Heart right ventricle (tissue), 16 donors: Measurements from ENCODE around the gene ITGAE. TPM values are rescaled to one million over a fixed set of nuclear protein-coding genes. Genes with fewer than 3 reads are reported as not detected.

Source experiments
- ATAC-seq, 8 donors: fragments of 200-7000 bp; cut with Tn5 transposase; one replicate each; pipeline ENCODE4 v1.9.1; 2020; ENCODE audit warnings: mild to moderate bottlenecking in 8 of 8, moderate library complexity in 8 of 8, moderate number of reproducible peaks in 1 of 8
- DNase-seq, 2 donors: peaks; one replicate each; pipeline ENCODE4 v3.0.0-alpha.2; 2020
- H3K27ac ChIP-seq, 10 donors: fragments of 200-600 bp; sonication (generic) in 2 of 10; one replicate each; pipeline versions ENCODE4 v1.5.0 to v1.8.0; 2020 to 2022; ENCODE audit warnings: mild to moderate bottlenecking in 3 of 10
- H3K27me3 ChIP-seq, 7 donors: fragments of 200-600 bp; one replicate each; pipeline ENCODE4 v1.8.0; 2021 to 2022; ENCODE audit warnings: mild to moderate bottlenecking in 2 of 7
- H3K36me3 ChIP-seq, 9 donors: fragments of 200-600 bp; sonication (generic) in 1 of 9; one replicate each; pipeline versions ENCODE4 v1.5.0 to v1.8.0; 2020 to 2022; ENCODE audit warnings: mild to moderate bottlenecking in 2 of 9
- H3K4me1 ChIP-seq, 9 donors: fragments of 200-600 bp; sonication (generic) in 1 of 9; one replicate each; pipeline versions ENCODE4 v1.5.0 to v1.8.0; 2020 to 2022; ENCODE audit warnings: mild to moderate bottlenecking in 4 of 9
- H3K4me3 ChIP-seq, 10 donors: fragments of 200-600 bp; sonication (generic) in 2 of 10; one replicate each; pipeline versions ENCODE4 v1.5.0 to v1.8.0; 2020 to 2022; ENCODE audit warnings: mild to moderate bottlenecking in 7 of 10, moderate library complexity in 2 of 10
- H3K9me3 ChIP-seq, 11 donors: fragments of 200-600 bp in 10 of 11; sonication (generic) in 2 of 11; one replicate each; pipeline versions ENCODE4 v1.5.0 to v1.8.0; 2013 to 2022; ENCODE audit warnings: mild to moderate bottlenecking in 2 of 11, control low read depth in 1 of 11, moderate library complexity in 1 of 11
- WGBS, 2 donors: extraction: QIAGEN DNeasy Blood & Tissue Kit; methylation state at CpG; one replicate each; pipeline ENCODE4 v1.1.7; 2013; ENCODE audit warnings: inconsistent platforms in 1 of 2; 5-methylcytosine and 5-hydroxymethylcytosine counted together
- intact Hi-C, 10 donors: fragments of 100-400 bp; cut with DNase I; formaldehyde crosslinking; loops; one replicate each; pipeline versions ENCODE4 v1.11.1 to v1.14.2; 2022
- long read RNA-seq, 3 donors: library from polyadenylated mRNA; unstranded; transcript quantifications; one replicate each; pipeline ENCODE4 v2.0.0, GENCODE V29; 2020 to 2021
- polyA plus RNA-seq, 2 donors: library from polyadenylated mRNA; stranded (reverse); fragments of 200-250 nt; gene quantifications; one replicate each; pipeline ENCODE4 v1.2.3, GENCODE V29; 2013
- total RNA-seq, 10 donors: library from RNA; stranded (reverse); fragmentation: NEBNext Ultra II Directional in 3 of 10; extraction: Animal tissue kit (Norgen Biotek cat#: 25700) in 3 of 10; gene quantifications; one replicate each; pipeline versions ENCODE4 v1.2.1 to v1.2.4, GENCODE V29; 2021 to 2023
- TF ChIP-seq, protein P1 (sequence below), 9 donors: fragments of 200-600 bp; sonication (generic) in 2 of 9; IDR thresholded peaks; one replicate each; pipeline versions ENCODE4 v1.5.0 to v1.8.0; 2021 to 2022; ENCODE audit warnings: antibody characterized with exemption in 9 of 9, mild to moderate bottlenecking in 5 of 9, moderate library complexity in 1 of 9
- donor health status: Arrhythmogenic right ventricular cardiomyopathy.
- donor health status: ischemic (EF 13 %, LVEDD 7.1; RV severe dilation, severe dysfunction).
- donor health status: healthy with polysubstance abuse.
- donor health status: DM: no; HTN: yes; CAD: no.
- donor health status: DM: no; HTN: no; CAD: no.
- donor health status: ischemic (EF 25% LVEDD 6.9; RV normal size, moderate dysfunction).
- donor health status: ischemic (EF 25% LVEDD 5.7; RV mildly dilated, moderate dysfunction).
- donor health status: healthy.
- donor health status: DM: yes; HTN: yes; CAD: no.
- donor health status: Ischemic cardiomyopathy.
- donor health status: ischemic (EF 35%, LVEDD 5.7; RV mildly dilated, moderate dysfunction).
- donor health status: nonischemic (EF 11% LVEDD 7.7; RV severe dilation, severe dysfunction).
- donor health status: DM: yes; HTN: yes; CAD: no.
- donor health status: PGD.
- donor health status: ischemic (EF 29% LVEDD 5.4; RV normal size, mild dysfunction).
- donor health status: nonischemic (EF 23%, LVEDD 6.1; RV moderate dilation, normal function).

Gene ITGAE, protein sequence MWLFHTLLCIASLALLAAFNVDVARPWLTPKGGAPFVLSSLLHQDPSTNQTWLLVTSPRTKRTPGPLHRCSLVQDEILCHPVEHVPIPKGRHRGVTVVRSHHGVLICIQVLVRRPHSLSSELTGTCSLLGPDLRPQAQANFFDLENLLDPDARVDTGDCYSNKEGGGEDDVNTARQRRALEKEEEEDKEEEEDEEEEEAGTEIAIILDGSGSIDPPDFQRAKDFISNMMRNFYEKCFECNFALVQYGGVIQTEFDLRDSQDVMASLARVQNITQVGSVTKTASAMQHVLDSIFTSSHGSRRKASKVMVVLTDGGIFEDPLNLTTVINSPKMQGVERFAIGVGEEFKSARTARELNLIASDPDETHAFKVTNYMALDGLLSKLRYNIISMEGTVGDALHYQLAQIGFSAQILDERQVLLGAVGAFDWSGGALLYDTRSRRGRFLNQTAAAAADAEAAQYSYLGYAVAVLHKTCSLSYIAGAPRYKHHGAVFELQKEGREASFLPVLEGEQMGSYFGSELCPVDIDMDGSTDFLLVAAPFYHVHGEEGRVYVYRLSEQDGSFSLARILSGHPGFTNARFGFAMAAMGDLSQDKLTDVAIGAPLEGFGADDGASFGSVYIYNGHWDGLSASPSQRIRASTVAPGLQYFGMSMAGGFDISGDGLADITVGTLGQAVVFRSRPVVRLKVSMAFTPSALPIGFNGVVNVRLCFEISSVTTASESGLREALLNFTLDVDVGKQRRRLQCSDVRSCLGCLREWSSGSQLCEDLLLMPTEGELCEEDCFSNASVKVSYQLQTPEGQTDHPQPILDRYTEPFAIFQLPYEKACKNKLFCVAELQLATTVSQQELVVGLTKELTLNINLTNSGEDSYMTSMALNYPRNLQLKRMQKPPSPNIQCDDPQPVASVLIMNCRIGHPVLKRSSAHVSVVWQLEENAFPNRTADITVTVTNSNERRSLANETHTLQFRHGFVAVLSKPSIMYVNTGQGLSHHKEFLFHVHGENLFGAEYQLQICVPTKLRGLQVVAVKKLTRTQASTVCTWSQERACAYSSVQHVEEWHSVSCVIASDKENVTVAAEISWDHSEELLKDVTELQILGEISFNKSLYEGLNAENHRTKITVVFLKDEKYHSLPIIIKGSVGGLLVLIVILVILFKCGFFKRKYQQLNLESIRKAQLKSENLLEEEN
- 10 to 100 TPM; 14.0 to 20.0 (median 15.6) TPM for total RNA-seq
- 10 to 100 TPM; 24.3 to 35.4 TPM for polyA plus RNA-seq
- long read RNA-seq, donor 1, transcript ITGAE-207 (4 exons, 672 nt): major isoform, 16 of 18 reads
- long read RNA-seq, donor 1, partial matches to known transcripts: 0 of 18 reads
- long read RNA-seq, donor 1, other reads (novel, unspliced or antisense): 0 of 18 reads
- long read RNA-seq, donor 2, transcript ITGAE-207 (4 exons, 672 nt): major isoform, 16 of 18 reads
- long read RNA-seq, donor 2, partial matches to known transcripts: 0 of 18 reads
- long read RNA-seq, donor 2, other reads (novel, unspliced or antisense): 0 of 18 reads
- long read RNA-seq, donor 3, partial matches to known transcripts: 0 of 5 reads
- long read RNA-seq, donor 3, other reads (novel, unspliced or antisense): 1 of 5 reads

DNA sequence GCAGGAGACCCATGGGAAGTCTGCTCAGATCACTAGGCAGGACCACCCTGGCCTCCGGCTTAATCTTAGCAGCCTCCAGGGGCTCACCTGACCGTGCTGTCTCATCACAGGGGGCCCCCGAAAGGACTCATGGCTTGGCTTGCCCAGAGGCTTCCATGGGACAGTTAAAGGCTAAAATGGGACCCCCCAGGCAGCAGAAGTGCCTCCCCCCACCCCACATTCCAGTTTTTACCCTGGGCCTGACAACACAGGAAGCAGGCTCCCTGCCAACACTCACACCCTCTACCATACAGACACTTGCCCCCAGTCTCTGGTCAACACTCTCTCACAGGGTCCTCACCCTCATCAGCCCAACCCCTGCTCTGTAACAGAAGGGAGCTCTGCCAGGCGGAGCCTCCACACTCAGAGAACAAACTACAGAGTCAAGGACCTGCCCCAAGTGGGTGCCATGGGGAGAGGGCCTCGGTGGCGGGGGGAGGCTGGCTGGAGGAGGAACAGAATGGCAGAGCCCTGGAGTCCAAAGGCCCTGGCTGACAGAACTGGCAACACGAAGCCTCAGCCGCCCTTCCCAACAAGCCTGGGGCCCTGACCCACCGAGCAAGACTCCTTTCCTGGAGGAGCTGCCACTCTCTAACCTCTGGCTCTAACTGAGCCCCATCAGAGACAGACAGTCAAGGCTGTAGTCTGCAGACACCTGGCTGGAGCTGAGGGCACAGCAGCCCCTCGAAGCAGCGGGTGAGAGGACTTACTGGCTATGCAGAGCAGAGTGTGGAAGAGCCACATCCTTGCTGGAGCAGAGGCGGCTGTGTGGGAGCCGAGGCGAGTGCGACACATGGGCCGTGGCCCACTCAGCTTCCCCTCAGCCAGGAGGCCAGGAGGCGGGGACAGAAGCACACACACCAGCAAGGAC is at the start of gene ITGAE:
TSS of gene ITGAE (minus strand) at position 827 of the 910 bp plus-strand sequence. CDS start at position 783, 44 bp downstream.
- peak within 1 kb of the TSS in 1 of 10 donors; percentile 80 for H3K27ac ChIP-seq
- peak in 1 of 8 donors; percentile 17 for ATAC-seq

DNA sequence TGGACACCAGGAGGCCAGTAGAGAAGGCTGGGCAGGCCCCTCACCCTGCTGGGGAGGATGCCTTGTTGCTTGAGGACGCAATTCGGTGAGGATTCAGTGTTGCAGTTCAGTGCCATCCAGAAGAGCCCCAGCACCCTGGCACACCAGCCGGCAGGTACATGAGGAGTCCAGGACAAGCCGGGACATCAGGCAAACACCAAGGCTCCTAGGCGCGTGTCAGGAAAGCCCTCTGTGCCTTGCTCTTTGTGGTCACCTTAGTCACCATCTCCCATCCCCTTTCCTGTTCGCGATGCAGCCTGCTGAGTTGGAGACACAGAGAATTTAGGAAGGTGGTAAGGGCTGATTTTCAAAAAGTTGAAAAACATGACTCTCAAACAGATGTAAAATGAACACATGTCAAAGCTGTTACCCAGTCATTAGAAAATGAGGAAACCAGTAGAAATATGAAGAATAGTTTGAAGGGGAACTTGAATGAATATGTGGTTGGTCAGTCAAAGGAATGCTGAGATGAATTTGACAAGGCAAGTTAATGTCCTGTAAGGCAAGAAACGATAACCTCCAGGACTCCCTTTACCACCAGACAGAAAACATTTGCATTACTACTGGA is 47.3 kb upstream of the ITGAE start:
- H3K27ac ChIP-seq: no peak overlapping the region
- intact Hi-C loops: loop anchor here in 1 of 10 donors (5.0 kb wide), 1 partner anchor 111 kb away; no protein-coding TSS in a partner anchor
- 85 to 87% methylated on average over 9 of the region's 9 CpGs for WGBS, 2 donors
- H3K4me1 ChIP-seq: peaks cover 5 to 25% (median 16%) of the 10 kb centered on the region in 9 donors
- DNase-seq (no peak), ATAC-seq (no peak)
- peaks cover 0 to 13% (median 0%) of the 10 kb centered on the region in 9 donors for H3K36me3 ChIP-seq
- H3K9me3 ChIP-seq: no peaks in the 10 kb centered on the region
- TF ChIP-seq, protein P1, sequence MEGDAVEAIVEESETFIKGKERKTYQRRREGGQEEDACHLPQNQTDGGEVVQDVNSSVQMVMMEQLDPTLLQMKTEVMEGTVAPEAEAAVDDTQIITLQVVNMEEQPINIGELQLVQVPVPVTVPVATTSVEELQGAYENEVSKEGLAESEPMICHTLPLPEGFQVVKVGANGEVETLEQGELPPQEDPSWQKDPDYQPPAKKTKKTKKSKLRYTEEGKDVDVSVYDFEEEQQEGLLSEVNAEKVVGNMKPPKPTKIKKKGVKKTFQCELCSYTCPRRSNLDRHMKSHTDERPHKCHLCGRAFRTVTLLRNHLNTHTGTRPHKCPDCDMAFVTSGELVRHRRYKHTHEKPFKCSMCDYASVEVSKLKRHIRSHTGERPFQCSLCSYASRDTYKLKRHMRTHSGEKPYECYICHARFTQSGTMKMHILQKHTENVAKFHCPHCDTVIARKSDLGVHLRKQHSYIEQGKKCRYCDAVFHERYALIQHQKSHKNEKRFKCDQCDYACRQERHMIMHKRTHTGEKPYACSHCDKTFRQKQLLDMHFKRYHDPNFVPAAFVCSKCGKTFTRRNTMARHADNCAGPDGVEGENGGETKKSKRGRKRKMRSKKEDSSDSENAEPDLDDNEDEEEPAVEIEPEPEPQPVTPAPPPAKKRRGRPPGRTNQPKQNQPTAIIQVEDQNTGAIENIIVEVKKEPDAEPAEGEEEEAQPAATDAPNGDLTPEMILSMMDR (IDR thresholded peaks at IDR 0.05): no peak
- no peak overlapping the region for H3K4me3 ChIP-seq
- no peaks in the 10 kb centered on the region for H3K27me3 ChIP-seq

More for the DNA sequence above, at the start of gene ITGAE:
- H3K9me3 ChIP-seq: no peaks in the 10 kb centered on the region
- 73 to 83% methylated on average over 17 of the region's 17 CpGs for WGBS, 2 donors
- no peaks in the 10 kb centered on the region for H3K27me3 ChIP-seq
- intact Hi-C loops: no loop called here
- peaks cover 0 to 60% (median 0%) of the 10 kb centered on the region in 9 donors for H3K4me1 ChIP-seq
- DNase-seq: no peak
- H3K36me3 ChIP-seq: peaks cover 0 to 10% (median 0%) of the 10 kb centered on the region in 9 donors
- H3K4me3 ChIP-seq: no peak within 1 kb of the TSS
- TF ChIP-seq, protein P1 (IDR thresholded peaks at IDR 0.05): no peak

DNA sequence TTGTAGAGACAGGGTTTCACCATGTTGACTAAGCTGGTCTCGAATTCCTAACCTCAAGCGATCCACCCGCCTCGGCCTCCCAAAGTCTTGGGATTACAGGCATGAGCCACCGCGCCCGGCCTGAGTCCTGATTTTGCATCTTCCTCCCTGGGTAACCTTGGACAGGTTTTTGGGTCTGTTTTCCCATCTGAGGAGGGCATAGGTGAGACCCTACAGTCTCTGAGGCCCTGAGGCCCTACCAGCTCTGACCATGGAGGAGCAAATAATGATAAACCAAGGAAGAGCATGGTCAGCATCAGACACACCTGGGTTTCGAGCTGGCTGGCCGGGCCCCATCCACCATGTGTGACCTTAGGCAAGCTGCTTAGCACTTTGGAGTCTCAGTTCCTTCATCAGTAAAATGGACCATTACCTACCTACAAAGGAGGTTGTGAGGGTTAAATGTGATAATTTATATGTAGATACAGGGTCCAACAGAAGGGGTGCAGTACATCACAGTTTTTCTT is 46.2 kb upstream of the ITGAE start:
- Histone ChIP-seq H3K27ac (no peak overlapping the region), H3K4me3 (no peak overlapping the region), H3K4me1 (peaks cover 5 to 27% (median 16%) of the 10 kb centered on the region in 9 donors), H3K9me3 (no peaks in the 10 kb centered on the region), H3K27me3 (no peaks in the 10 kb centered on the region), H3K36me3 (peaks cover 0 to 24% (median 7%) of the 10 kb centered on the region in 9 donors)
- DNase-seq: no peak
- no peak for ATAC-seq
- 94 to 95% methylated on average over 9 of the region's 9 CpGs for WGBS, 2 donors
- TF ChIP-seq, protein P1 (IDR thresholded peaks at IDR 0.05): no peak
- intact Hi-C loops: loop anchor here in 1 of 10 donors (5.0 kb wide), 1 partner anchor 110 kb away; no protein-coding TSS in a partner anchor
